ENCODE results near the gene TMEM229B. TPM values are rescaled to one million over a fixed set of nuclear protein-coding genes. Genes with fewer than 3 reads are reported as not detected.

Gene TMEM229B
- total RNA-seq, 1 experiment from 2014 or later, result 0.71 TPM

DNA sequence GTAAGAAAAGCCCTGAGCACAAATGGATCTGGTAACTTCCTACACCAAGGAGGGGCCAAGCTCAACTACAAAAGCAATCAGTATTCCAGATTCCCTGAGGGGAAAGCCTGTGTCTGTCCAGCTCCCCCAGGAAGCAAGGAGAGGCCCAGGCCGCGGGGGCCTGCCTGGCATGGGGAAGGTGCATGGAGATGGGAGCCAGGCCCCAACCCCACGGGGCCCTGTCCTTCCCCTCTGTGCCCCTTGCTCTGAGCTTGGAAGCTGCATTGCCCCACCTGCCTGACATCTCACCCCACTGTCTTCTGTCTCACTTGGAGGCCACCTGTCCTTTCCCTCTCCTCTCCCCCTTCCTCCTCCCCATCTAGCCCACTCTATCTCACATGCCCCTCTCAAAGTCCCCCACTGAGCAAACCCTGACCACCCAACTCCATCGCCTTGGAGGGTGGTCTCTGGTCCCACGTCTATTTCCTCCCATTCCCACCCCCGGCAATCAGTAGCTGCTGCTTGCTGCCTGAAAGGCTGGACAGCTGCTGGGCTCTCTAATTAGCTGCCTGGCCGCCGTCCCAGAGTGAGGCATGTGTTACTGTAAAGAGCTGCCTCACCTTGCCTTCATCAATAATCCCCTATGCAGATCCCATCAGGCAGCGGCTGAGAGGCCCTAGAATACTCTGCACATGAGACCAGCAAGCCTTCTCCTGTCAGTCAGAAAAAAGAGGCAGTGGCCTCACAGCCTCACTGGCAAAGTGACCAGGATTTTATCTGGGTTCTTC, 3.4 kb upstream of the TMEM229B start (continued):
- TF ChIP-seq ATF3 (IDR thresholded peaks at IDR 0.05) (no peak), POLR2A (IDR thresholded peaks at IDR 0.05; ENCODE audit: borderline replicate concordance, extremely low read depth, insufficient read depth, insufficient read length) (no peak), ELF1 (IDR thresholded peaks at IDR 0.05; ENCODE audit: borderline replicate concordance, low read depth) (no peak), SRF (IDR thresholded peaks at IDR 0.05; ENCODE audit: low read depth) (no peak), CEBPB (IDR thresholded peaks at IDR 0.05; ENCODE audit: low read depth) (no peak), YY1 (IDR thresholded peaks at IDR 0.05; ENCODE audit: extremely low read depth, insufficient replicate concordance, low read depth, low read length) (no peak), EGR1 (IDR thresholded peaks at IDR 0.05; ENCODE audit: low read depth) (no peak), TCF7L2 (IDR thresholded peaks at IDR 0.05; ENCODE audit: borderline replicate concordance, extremely low read depth, insufficient read depth, insufficient read length) (no peak), ZFX (IDR thresholded peaks at IDR 0.05) (no peak), SP1 (IDR thresholded peaks at IDR 0.05; ENCODE audit: low read depth) (no peak)
- TF ChIP-seq, protein P1, sequence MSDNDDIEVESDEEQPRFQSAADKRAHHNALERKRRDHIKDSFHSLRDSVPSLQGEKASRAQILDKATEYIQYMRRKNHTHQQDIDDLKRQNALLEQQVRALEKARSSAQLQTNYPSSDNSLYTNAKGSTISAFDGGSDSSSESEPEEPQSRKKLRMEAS (IDR thresholded peaks at IDR 0.05), result no peak

DNA sequence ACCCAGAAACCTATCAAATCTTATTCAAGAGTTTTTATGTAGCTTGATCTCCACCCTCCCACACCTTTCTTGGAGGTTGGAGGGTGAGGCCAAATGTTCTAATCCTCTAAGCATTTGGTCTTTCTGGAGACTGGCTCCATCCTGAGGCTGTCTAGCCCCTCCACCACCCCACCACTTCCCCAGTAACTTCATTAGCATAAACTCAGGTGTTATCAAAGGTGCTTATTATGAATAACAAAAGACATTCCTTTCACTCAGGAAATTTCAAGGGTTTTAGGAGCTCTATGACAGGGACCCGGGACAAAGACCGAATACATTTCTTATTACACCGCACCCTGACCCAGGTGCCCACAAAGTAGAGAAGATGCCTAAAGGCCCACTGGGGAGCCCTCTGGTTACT, 2.8 kb upstream of the TMEM229B start:
- Histone ChIP-seq H3K9me3 (ENCODE audit: control insufficient read depth in 1 of 2, insufficient read depth in 1 of 2, low read depth in 1 of 2, low read length in 2 of 2) (peaks cover 3 to 11% of the 10 kb centered on the region in 2 experiments; a peak in 2 of 4 replicates), H3K9ac (ENCODE audit: low read length) (no peak overlapping the region), H3K9me2 (ENCODE audit: insufficient read depth) (no peaks in the 10 kb centered on the region), H4K20me1 (ENCODE audit: insufficient read depth) (no peaks in the 10 kb centered on the region), H3K4me2 (ENCODE audit: low read length) (no peak overlapping the region), H3K79me2 (ENCODE audit: insufficient read depth, low read length) (no peaks in the 10 kb centered on the region), H3K27me3 (ENCODE audit: insufficient read depth, low read length) (no peaks in the 10 kb centered on the region), H3K4me3 (replicated peaks in 1 of 2; ENCODE audit: low read depth in 1 of 2, low read length in 2 of 2) (no peak overlapping the region), H3K36me3 (ENCODE audit: control insufficient read depth in 1 of 2, insufficient read depth in 2 of 2, low read length in 2 of 2) (no peaks in the 10 kb centered on the region), H3K4me1 (ENCODE audit: control insufficient read depth in 1 of 2, insufficient read depth in 2 of 2, low read length in 2 of 2) (no peaks in the 10 kb centered on the region), H3K27ac (ENCODE audit: low read depth, low read length) (no peak overlapping the region), H2AFZ (ENCODE audit: low read depth, low read length, poor library complexity, severe bottlenecking) (no peak overlapping the region)
- RAD21 ChIA-PET (ENCODE audit: low non-redundant PET in 1 of 2, low total read pairs in 2 of 2, uncharacterized antibody in 2 of 2, unreplicated experiment in 2 of 2), result no interaction called here
- ATAC-seq (no peak), DNase-seq (ENCODE audit: low read depth, low spot score) (no peak)
- TF ChIP-seq CTCF (IDR thresholded peaks at IDR 0.05 in 2 of 3, conservative IDR thresholded peaks at IDR 0.05 in 1 of 3; ENCODE audit: borderline replicate concordance in 1 of 3, insufficient read depth in 1 of 3, low read depth in 2 of 3, low read length in 2 of 3) (no peak), TCF7L2 (IDR thresholded peaks at IDR 0.05; ENCODE audit: borderline replicate concordance, extremely low read depth, insufficient read depth, insufficient read length) (no peak)
- TF ChIP-seq, protein P1 (IDR thresholded peaks at IDR 0.05), result no peak
- BruUV-seq (replicated peaks), result no TSS peak
- intact Hi-C loops (cut with micrococcal nuclease), result no loop called here
- POLR2A ChIA-PET, result no interaction called here
- CTCF ChIA-PET, result no interaction called here

All from HCT116 (cell line).